Neural crest cell (in vitro differentiated cells): ENCODE results near the gene GUCD1. TPM values are rescaled to one million over a fixed set of nuclear protein-coding genes. Genes with fewer than 3 reads are reported as not detected.

Source experiments
- DNase-seq: peaks from one replicate; pipeline ENCODE4 v3.0.0; 2021; ENCODE audit warnings: low read depth, mixed read lengths, low spot score
- H3K27ac Mint-ChIP-seq: one replicate; pipeline ENCODE4 v1.8.0; 2021; ENCODE audit warnings: mild to moderate bottlenecking, mixed read lengths; ENCODE audit not compliant: unreplicated experiment
- H3K27me3 Mint-ChIP-seq: 2 replicates; pipeline ENCODE4 v1.8.0; 2021; ENCODE audit warnings: low read depth, mild to moderate bottlenecking, mixed read lengths
- H3K36me3 Mint-ChIP-seq: 2 replicates; pipeline ENCODE4 v1.8.0; 2021; ENCODE audit warnings: low read depth, mild to moderate bottlenecking, mixed read lengths
- H3K4me1 Mint-ChIP-seq: 2 replicates; pipeline ENCODE4 v1.8.0; 2021; ENCODE audit warnings: mixed read lengths
- H3K4me3 Mint-ChIP-seq: one replicate; pipeline ENCODE4 v1.8.0; 2021; ENCODE audit warnings: mild to moderate bottlenecking, mixed read lengths
- H3K9me3 Mint-ChIP-seq: 2 replicates; pipeline ENCODE4 v1.8.0; 2021; ENCODE audit warnings: mixed read lengths
- total RNA-seq: library from RNA; stranded (reverse); gene quantifications from 2 replicates; pipeline ENCODE4 v1.2.1, GENCODE V29; 2021
- TF ChIP-seq, protein P1 (sequence below): fragments of 200-600 bp; sonication (generic); conservative IDR thresholded peaks from 2 replicates; pipeline ENCODE4 v1.5.0; 2021; ENCODE audit warnings: antibody characterized with exemption, mild to moderate bottlenecking

The GUCD1 gene
- total RNA-seq, 1 donor from 2014 or later: 94.9 TPM

DNA sequence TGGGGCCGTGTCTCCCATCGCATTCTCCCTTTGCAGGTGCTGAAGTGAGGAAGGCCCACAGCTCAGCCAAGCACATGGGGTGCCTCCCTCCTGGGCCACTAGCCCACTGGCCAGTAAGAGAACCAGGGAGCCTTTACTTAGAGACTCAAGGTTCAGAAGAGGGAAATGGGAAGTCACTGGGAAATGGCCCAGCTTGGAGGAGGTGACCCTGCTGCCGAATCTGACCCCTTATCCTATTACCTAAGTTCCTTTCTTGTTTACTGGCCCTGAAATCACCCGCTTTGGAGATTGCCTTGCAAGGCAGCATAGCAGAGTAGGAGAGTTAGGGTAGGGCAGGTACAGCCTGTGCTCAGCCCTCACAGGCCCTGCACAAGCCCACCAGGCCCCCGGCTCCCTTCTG lies 35.4 kb downstream of the GUCD1 start:
- H3K36me3 Mint-ChIP-seq: no peaks in the 10 kb centered on the region
- TF ChIP-seq, protein P1, sequence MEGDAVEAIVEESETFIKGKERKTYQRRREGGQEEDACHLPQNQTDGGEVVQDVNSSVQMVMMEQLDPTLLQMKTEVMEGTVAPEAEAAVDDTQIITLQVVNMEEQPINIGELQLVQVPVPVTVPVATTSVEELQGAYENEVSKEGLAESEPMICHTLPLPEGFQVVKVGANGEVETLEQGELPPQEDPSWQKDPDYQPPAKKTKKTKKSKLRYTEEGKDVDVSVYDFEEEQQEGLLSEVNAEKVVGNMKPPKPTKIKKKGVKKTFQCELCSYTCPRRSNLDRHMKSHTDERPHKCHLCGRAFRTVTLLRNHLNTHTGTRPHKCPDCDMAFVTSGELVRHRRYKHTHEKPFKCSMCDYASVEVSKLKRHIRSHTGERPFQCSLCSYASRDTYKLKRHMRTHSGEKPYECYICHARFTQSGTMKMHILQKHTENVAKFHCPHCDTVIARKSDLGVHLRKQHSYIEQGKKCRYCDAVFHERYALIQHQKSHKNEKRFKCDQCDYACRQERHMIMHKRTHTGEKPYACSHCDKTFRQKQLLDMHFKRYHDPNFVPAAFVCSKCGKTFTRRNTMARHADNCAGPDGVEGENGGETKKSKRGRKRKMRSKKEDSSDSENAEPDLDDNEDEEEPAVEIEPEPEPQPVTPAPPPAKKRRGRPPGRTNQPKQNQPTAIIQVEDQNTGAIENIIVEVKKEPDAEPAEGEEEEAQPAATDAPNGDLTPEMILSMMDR: no peak
- no peaks in the 10 kb centered on the region for H3K9me3 Mint-ChIP-seq
- no peak for DNase-seq
- H3K4me3 Mint-ChIP-seq: no peak overlapping the region
- H3K27me3 Mint-ChIP-seq: peaks cover 5% of the 10 kb centered on the region
- H3K27ac Mint-ChIP-seq: no peak overlapping the region
- no peaks in the 10 kb centered on the region for H3K4me1 Mint-ChIP-seq

DNA sequence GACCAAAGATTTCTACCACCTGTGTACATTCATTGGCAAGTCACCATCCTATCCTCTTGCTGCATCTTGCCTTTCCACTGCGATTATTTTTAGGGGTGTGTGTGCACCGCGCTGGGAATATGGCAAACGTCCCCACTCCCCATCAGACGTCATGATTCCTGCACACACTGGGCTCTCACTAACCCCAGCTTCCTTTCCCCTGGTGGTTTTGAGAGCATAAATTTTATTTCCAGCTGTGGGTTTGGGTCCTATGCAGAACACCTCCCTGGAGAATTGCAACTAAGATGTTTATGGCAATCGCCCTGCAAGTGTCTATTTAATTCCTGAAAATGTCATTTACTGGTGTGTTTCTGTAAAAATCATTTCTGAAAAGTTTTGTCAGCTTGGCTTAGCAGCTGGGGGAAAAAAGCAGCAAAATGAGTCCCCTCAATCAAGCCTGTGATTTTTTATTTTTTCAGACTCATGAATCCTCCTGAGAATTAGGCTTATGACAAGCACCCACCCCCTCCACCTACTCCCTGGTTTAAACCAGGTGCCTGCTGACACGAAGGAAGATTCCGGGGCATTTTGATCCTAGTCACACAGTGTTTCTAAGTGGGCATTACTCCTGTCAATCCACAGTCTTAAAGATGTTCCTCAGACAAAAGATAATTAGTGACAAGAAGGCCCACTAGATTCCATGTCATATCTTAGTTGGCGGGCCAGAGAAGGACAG lies 36.0 kb downstream of the GUCD1 start:
- Mint-ChIP-seq H3K4me1 (no peaks in the 10 kb centered on the region), H3K27ac (no peak overlapping the region), H3K36me3 (no peaks in the 10 kb centered on the region), H3K4me3 (no peak overlapping the region), H3K9me3 (no peaks in the 10 kb centered on the region), H3K27me3 (peaks cover 5% of the 10 kb centered on the region)
- TF ChIP-seq, protein P1: no peak
- DNase-seq: no peak

DNA sequence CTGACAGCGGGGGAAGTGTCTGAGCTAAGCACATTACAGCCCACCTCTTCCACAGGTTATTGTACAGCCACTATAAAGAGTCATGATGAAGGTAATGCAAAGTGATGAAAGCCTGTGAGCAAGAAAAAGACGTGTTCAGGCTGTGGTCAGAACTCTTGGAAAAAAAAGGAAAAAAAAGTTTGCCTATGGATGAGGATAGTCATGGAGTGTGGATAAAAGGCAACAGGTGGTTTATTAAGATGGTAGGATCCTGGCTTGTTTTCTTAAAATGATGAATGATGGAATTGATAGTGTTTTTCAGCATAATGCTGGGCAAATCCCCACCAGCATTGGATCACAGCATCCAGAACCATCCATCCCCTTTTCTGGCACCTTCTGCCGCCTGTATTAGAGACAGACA lies 36.7 kb downstream of the GUCD1 start:
- H3K27ac Mint-ChIP-seq: no peak overlapping the region
- H3K4me1 Mint-ChIP-seq: no peaks in the 10 kb centered on the region
- H3K27me3 Mint-ChIP-seq: peaks cover 5% of the 10 kb centered on the region
- no peak for DNase-seq
- H3K36me3 Mint-ChIP-seq: no peaks in the 10 kb centered on the region
- H3K4me3 Mint-ChIP-seq: no peak overlapping the region
- H3K9me3 Mint-ChIP-seq: no peaks in the 10 kb centered on the region
- TF ChIP-seq, protein P1: no peak

DNA sequence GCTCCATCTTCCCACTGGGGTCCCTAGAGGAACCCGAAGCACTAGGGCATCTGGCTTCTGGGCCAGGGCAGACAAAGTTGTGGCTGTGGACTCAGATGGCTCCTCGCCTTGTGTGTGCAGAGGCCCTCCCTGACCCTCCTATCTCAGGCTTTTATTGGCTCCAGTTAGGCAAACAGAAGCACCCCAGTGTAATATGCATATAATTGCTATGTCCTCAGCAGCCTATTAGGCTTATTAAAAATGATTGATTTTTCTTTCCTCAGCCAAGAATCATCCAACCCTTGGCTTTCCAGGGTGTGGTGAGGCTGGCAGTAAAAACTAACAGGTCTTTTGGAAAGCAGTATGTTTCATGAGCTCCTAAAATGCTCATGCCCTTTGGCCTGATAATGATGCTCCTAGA lies 37.5 kb downstream of the GUCD1 start:
- DNase-seq: no peak
- Mint-ChIP-seq H3K9me3 (no peaks in the 10 kb centered on the region), H3K36me3 (no peaks in the 10 kb centered on the region), H3K4me3 (no peak overlapping the region), H3K27ac (no peak overlapping the region), H3K4me1 (no peaks in the 10 kb centered on the region), H3K27me3 (peaks cover 5% of the 10 kb centered on the region)
- TF ChIP-seq, protein P1: no peak

DNA sequence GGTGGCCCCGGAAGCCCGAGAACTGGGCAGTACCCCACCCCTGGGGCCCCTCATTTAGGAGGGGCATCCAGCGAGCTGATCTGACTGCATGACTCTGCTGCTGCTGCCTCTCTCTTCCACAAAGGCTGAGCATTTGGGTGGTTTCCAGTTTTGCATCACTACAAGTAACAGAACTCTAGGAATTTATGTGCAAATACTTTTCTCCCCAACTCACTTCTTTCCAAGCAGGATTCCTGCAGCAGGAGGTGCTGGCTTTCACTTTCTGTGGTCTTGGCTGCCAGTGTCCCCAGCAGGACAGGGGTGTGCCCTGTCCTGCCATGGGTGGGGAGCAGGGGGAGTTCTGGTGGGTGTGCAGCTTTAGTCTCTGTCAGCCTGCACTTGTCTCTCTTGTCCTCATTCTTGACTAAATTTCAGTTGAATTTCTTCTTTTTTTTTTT lies 38.6 kb downstream of the GUCD1 start:
- Mint-ChIP-seq H3K36me3 (no peaks in the 10 kb centered on the region), H3K27ac (no peak overlapping the region), H3K9me3 (no peaks in the 10 kb centered on the region), H3K4me3 (no peak overlapping the region), H3K4me1 (peaks cover 5% of the 10 kb centered on the region), H3K27me3 (peaks cover 5% of the 10 kb centered on the region)
- TF ChIP-seq, protein P1: no peak
- DNase-seq: no peak
